Activated naive CD4-positive, alpha-beta T cell treated with anti-CD3 and anti-CD28 coated beads, Interleukin-2, amount 50 U/mL, for 24 hours (primary cell): ENCODE measurements around the gene NUMB.
"Not testable (repeated sequence)": the region's sequence is repeated elsewhere in the genome, so short reads cannot be mapped to it uniquely, and the experiment has no call there.

ENCODE experiments used
- H3K27ac Mint-ChIP-seq: one replicate; pipeline ENCODE4 v1.8.0; 2021; ENCODE audit warnings: mild to moderate bottlenecking, mixed read lengths
- H3K27me3 Mint-ChIP-seq: one replicate; pipeline ENCODE4 v1.8.0; 2021; ENCODE audit warnings: mixed read lengths
- H3K36me3 Mint-ChIP-seq: one replicate; pipeline ENCODE4 v1.8.0; 2021; ENCODE audit warnings: mixed read lengths
- H3K4me1 Mint-ChIP-seq: one replicate; pipeline ENCODE4 v1.8.0; 2021; ENCODE audit warnings: mixed read lengths
- H3K4me3 Mint-ChIP-seq: one replicate; pipeline ENCODE4 v1.8.0; 2021; ENCODE audit warnings: mild to moderate bottlenecking, mixed read lengths
- H3K9me3 Mint-ChIP-seq: one replicate; pipeline ENCODE4 v1.8.0; 2021; ENCODE audit warnings: mixed read lengths

NUMB gene

GRCh38 chr14:73452341-73453186 is 5.8 kb downstream of the NUMB start:
- Mint-ChIP-seq H3K9me3 (no peaks in the 10 kb centered on the region), H3K4me1 (peaks cover 32% of the 10 kb centered on the region), H3K4me3 (no peak overlapping the region), H3K27ac (no peak overlapping the region), H3K27me3 (no peaks in the 10 kb centered on the region), H3K36me3 (peaks cover 1% of the 10 kb centered on the region)

- H3K27ac Mint-ChIP-seq, result no peak overlapping the region
- peaks cover 13% of the 10 kb centered on the region for H3K4me1 Mint-ChIP-seq
- no peaks in the 10 kb centered on the region for H3K9me3 Mint-ChIP-seq
- no peaks in the 10 kb centered on the region for H3K36me3 Mint-ChIP-seq
- H3K27me3 Mint-ChIP-seq, result no peaks in the 10 kb centered on the region
- H3K4me3 Mint-ChIP-seq, result no peak overlapping the region
Observed at GRCh38 chr14:73443758-73444157, 14.6 kb downstream of the NUMB start.

- Mint-ChIP-seq H3K4me3 (no peak overlapping the region), H3K27me3 (no peaks in the 10 kb centered on the region), H3K36me3 (peaks cover 4% of the 10 kb centered on the region), H3K9me3 (no peaks in the 10 kb centered on the region), H3K4me1 (peaks cover 19% of the 10 kb centered on the region), H3K27ac (no peak overlapping the region)
Observed at GRCh38 chr14:73441286-73441685, 17.1 kb downstream of the NUMB start.

GRCh38 chr14:73438993-73439392 is 19.4 kb downstream of the NUMB start:
- Mint-ChIP-seq H3K27ac (no peak overlapping the region), H3K4me3 (no peak overlapping the region), H3K4me1 (peaks cover 27% of the 10 kb centered on the region), H3K36me3 (peaks cover 4% of the 10 kb centered on the region), H3K27me3 (no peaks in the 10 kb centered on the region), H3K9me3 (no peaks in the 10 kb centered on the region)

GRCh38 chr14:73437206-73437605 is 21.1 kb downstream of the NUMB start:
- Mint-ChIP-seq H3K4me1 (peaks cover 31% of the 10 kb centered on the region), H3K9me3 (no peaks in the 10 kb centered on the region), H3K27ac (no peak overlapping the region), H3K36me3 (peaks cover 4% of the 10 kb centered on the region), H3K27me3 (no peaks in the 10 kb centered on the region), H3K4me3 (no peak overlapping the region)

GRCh38 chr14:73432124-73432523 is 26.2 kb downstream of the NUMB start:
- no peak overlapping the region for H3K4me3 Mint-ChIP-seq
- no peak overlapping the region for H3K27ac Mint-ChIP-seq
- H3K9me3 Mint-ChIP-seq, result no peaks in the 10 kb centered on the region
- no peaks in the 10 kb centered on the region for H3K27me3 Mint-ChIP-seq
- no peaks in the 10 kb centered on the region for H3K36me3 Mint-ChIP-seq
- H3K4me1 Mint-ChIP-seq, result peaks cover 22% of the 10 kb centered on the region

GRCh38 chr14:73428353-73428824 is 30.0 kb downstream of the NUMB start:
- H3K36me3 Mint-ChIP-seq, result peaks cover 1% of the 10 kb centered on the region
- no peak overlapping the region for H3K27ac Mint-ChIP-seq
- no peaks in the 10 kb centered on the region for H3K27me3 Mint-ChIP-seq
- no peaks in the 10 kb centered on the region for H3K9me3 Mint-ChIP-seq
- no peak overlapping the region for H3K4me3 Mint-ChIP-seq
- peaks cover 23% of the 10 kb centered on the region for H3K4me1 Mint-ChIP-seq

- Mint-ChIP-seq H3K36me3 (peaks cover 1% of the 10 kb centered on the region), H3K9me3 (no peaks in the 10 kb centered on the region), H3K4me1 (peaks cover 26% of the 10 kb centered on the region), H3K4me3 (no peak overlapping the region), H3K27ac (no peak overlapping the region), H3K27me3 (no peaks in the 10 kb centered on the region)
Observed at GRCh38 chr14:73427516-73428264, 30.7 kb downstream of the NUMB start.

GRCh38 chr14:73426877-73427276 is 31.5 kb downstream of the NUMB start:
- Mint-ChIP-seq H3K4me3 (no peak overlapping the region), H3K36me3 (peaks cover 1% of the 10 kb centered on the region), H3K27me3 (no peaks in the 10 kb centered on the region), H3K27ac (no peak overlapping the region), H3K9me3 (no peaks in the 10 kb centered on the region), H3K4me1 (peaks cover 29% of the 10 kb centered on the region)

GRCh38 chr14:73424453-73424852 is 33.9 kb downstream of the NUMB start:
- Mint-ChIP-seq H3K36me3 (peaks cover 1% of the 10 kb centered on the region), H3K4me3 (no peak overlapping the region), H3K27ac (no peak overlapping the region), H3K9me3 (no peaks in the 10 kb centered on the region), H3K27me3 (no peaks in the 10 kb centered on the region), H3K4me1 (peaks cover 34% of the 10 kb centered on the region)

- peaks cover 30% of the 10 kb centered on the region for H3K4me1 Mint-ChIP-seq
- H3K27me3 Mint-ChIP-seq, H3K36me3 Mint-ChIP-seq, H3K4me3 Mint-ChIP-seq, H3K9me3 Mint-ChIP-seq, H3K27ac Mint-ChIP-seq: not testable (repeated sequence)
Observed at GRCh38 chr14:73423092-73423491, 35.3 kb downstream of the NUMB start.

GRCh38 chr14:73422515-73422914 is 35.8 kb downstream of the NUMB start:
- H3K27me3 Mint-ChIP-seq, result no peaks in the 10 kb centered on the region
- H3K36me3 Mint-ChIP-seq, result peaks cover 3% of the 10 kb centered on the region
- no peak overlapping the region for H3K27ac Mint-ChIP-seq
- no peaks in the 10 kb centered on the region for H3K9me3 Mint-ChIP-seq
- H3K4me3 Mint-ChIP-seq, result no peak overlapping the region
- peaks cover 27% of the 10 kb centered on the region for H3K4me1 Mint-ChIP-seq

- peaks cover 31% of the 10 kb centered on the region for H3K4me1 Mint-ChIP-seq
- peaks cover 4% of the 10 kb centered on the region for H3K36me3 Mint-ChIP-seq
- H3K27ac Mint-ChIP-seq, result no peak overlapping the region
- no peaks in the 10 kb centered on the region for H3K9me3 Mint-ChIP-seq
- H3K4me3 Mint-ChIP-seq, result no peak overlapping the region
- H3K27me3 Mint-ChIP-seq, result no peaks in the 10 kb centered on the region
Observed at GRCh38 chr14:73418227-73418626, 40.1 kb downstream of the NUMB start.

GRCh38 chr14:73406248-73406647 is 52.1 kb downstream of the NUMB start:
- H3K4me3 Mint-ChIP-seq, H3K9me3 Mint-ChIP-seq, H3K27me3 Mint-ChIP-seq, H3K4me1 Mint-ChIP-seq, H3K27ac Mint-ChIP-seq: not testable (repeated sequence)
- H3K36me3 Mint-ChIP-seq, result peaks cover 17% of the 10 kb centered on the region

- Mint-ChIP-seq H3K27ac (no peak overlapping the region), H3K36me3 (peaks cover 12% of the 10 kb centered on the region), H3K4me1 (peaks cover 14% of the 10 kb centered on the region), H3K9me3 (no peaks in the 10 kb centered on the region), H3K27me3 (no peaks in the 10 kb centered on the region), H3K4me3 (no peak overlapping the region)
Observed at GRCh38 chr14:73403181-73403752, 55.1 kb downstream of the NUMB start.

GRCh38 chr14:73402579-73402978 is 55.8 kb downstream of the NUMB start:
- no peaks in the 10 kb centered on the region for H3K27me3 Mint-ChIP-seq
- H3K27ac Mint-ChIP-seq, result no peak overlapping the region
- peaks cover 14% of the 10 kb centered on the region for H3K4me1 Mint-ChIP-seq
- H3K4me3 Mint-ChIP-seq, result no peak overlapping the region
- no peaks in the 10 kb centered on the region for H3K9me3 Mint-ChIP-seq
- peaks cover 14% of the 10 kb centered on the region for H3K36me3 Mint-ChIP-seq
